Stimulated activated CD4-positive, alpha-beta T cell treated with anti-CD3 and anti-CD28 coated beads, TNF-alpha, amount 100 ng/mL, for 48 hours (primary cell): ENCODE measurements around the gene PRPF8.
A peak's percentile ranks its signal among the peaks of the same experiment; 100 is the strongest.

Experiments
- DNase-seq, 3 donors: peaks; one replicate each; pipeline ENCODE4 v3.0.0-alpha.2; 2020; ENCODE audit warnings: low read depth in 3 of 3

The PRPF8 gene

DNA sequence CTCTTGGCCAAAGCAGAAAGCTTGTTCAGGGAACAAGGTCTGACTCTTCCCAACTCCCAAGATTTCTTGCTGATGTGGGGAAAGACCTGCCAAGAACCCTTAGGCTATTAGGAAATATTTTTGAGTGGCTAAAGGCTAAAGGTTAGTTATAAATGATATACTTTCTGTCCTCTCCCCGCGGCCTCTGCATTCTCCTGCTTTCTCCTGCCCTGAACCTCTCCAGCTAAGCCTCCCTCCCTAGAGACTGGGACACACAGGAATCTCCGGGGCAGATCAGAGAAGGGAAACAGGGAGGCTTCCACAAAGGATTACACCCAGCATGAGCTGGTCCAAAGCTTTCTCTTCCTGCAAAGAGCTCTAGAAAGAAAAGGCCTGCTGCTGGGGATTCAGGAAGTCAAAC lies 58.3 kb downstream of the PRPF8 start:
- DNase-seq, result no peak

DNA sequence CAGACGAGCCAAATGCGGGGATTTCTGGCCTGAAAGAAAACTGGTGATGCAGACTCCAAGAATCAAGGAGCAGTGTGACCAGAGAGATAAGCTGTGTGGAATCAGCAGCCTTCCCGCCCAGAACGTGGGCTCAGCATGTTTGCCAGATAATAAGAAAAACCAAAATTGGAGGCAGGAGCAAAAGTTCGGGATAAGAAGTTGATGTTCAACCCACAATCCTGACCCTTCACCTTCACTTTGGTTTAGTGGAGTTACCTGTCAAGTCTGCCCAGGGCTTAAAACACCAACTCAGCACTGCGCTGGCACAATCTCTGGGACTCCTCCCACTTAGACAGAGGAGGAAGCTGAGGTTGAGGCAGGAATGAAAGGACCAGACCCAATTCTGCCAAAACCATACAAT lies 59.1 kb downstream of the PRPF8 start:
- DNase-seq, result no peak

DNA sequence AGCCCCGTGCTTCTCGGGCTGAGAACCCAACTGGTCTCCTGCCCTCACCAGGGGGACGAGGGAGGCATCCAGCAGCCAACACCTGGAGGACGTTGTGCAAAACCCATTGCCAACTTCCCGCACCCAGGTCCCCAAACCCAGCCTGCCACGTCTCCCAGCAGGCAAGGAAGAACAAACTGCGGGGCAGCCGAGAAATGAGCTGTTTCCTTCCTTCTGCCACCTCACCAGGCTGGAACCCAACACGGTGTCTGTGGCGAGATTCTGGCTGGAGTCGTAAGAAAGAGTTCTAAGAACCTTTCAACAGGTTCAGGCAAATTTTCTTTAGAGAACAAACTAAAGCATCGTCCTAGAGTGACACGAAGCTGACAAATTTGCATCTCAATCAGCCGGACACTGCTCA lies 59.6 kb downstream of the PRPF8 start:
- DNase-seq, result no peak

DNA sequence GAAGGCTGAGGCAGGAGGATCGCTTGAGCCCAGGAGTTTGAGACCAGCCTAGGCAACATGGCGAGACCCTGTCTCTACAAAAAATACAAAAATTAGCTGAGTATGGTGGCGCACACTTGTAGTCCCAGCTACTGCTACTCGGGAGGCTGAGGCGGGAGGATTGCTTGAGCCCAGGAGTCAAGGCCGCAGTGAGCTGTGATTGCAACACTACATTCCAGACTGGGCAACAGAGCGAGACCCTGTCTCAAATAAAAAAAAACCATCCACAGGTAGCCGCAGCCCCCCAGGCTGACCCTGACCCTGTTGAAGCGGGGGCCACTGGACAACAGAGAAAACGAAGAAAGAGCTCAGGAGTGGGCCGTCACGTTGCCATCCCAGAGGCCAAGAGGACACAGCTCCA lies 60.0 kb downstream of the PRPF8 start:
- DNase-seq, result no peak

DNA sequence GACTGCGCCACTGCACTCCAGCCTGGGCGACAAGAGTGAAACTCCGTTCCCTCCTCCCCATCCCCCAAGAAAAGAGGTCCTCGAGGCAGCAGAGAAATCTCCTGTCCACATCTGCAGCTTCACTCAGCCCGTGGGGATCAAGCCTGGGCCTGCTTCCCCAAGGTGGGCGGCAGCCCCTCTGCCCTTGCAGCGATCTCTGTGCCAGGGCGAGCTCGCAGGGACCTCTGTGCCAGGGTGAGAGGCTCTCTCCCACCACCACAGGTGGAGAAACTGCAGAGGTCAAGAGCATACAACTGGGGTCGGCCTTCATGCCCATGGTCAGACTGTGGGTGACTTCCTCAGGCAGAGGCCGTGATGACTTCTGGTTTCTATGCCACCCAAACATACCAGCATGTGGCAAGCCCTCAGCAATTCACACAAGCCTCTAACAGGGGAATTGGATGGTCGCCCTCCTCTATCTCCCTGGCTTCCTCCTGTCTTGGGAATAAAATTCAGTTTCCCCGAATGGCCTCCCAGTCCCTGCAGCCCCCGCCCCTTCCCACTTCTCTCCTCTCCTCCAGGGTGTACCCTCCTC lies 61.5 kb downstream of the PRPF8 start:
- DNase-seq, result no peak

DNA sequence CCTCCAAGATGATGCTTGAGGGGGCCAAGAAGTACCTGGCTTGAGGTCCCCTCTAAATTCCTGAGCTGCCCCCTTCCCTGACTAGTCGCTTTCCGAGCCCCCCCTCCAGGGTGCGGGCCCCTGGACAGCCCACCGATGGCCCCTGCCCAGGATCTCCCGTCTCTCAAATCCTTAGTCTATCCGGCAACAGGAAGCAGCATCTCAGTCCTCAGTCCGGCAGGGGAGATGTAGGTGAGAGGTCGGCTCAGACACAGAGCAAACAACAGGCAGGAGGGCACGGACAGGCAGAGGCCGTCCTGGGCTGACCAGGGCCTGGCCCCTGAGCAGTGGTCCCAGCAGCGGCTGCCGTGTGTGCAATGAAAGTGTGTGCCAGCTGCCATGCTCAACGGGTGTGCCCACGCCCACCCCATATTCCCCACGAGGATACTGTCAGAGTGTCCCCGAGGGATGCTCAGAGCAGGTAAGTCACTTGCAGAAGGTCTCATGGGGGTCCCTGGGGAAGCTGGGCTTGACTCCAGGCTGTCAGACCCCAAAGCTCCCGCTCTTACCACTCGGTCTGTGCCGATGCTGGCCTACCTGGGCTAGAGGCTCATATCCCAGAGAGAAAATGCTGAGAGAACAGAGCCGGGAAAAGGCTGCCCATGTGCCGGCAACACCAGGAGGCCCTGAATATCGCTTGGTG lies 63.3 kb downstream of the PRPF8 start:
- DNase-seq, result no peak

DNA sequence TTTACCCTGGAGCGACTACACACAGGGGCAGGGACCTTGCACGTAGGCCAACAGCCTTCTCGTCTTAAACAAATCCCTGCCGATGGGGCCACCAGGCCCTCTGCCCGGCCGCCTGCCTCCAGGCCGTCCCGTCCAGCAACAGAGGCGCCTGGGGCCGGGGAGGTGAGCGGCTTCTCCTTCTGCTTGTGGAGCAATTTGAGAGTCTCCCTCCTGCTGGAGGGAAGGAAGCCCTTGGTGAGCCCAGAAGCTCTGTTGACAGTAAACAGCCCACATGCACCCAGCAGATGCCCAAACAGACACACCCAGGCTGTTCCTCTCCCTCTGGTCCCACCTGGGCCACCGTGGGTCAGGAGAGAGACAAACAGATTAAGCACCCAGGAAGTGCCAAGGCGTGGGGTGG lies 64.2 kb downstream of the PRPF8 start:
- DNase-seq, result no peak

DNA sequence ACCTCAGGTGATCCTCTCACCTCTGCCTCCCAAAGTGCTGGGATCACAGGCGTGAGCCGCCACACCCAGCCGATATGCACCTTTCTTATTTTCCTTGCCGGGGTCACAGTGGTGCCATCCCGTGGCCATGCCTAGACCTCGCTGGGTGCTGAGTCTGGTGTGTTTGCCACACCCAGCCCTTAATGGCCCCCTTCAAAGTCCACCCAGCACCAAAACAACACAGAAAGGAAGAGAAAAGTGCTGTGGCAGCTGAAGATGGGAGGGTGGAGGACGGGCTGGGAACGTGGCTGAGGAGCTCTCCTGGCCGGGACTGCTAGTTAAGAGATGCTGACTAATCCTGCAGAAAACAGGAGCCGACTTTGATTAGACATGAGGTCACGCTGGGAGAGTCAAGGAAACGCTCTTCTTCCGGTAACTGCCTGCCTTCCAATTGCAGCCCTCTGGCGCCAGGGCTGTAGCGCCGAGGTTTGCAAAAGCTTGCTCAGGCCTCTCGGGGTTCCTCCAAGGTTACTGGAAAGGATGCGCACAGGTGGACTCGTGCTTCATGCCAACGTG lies 67.0 kb downstream of the PRPF8 start:
- DNase-seq, result no peak

DNA sequence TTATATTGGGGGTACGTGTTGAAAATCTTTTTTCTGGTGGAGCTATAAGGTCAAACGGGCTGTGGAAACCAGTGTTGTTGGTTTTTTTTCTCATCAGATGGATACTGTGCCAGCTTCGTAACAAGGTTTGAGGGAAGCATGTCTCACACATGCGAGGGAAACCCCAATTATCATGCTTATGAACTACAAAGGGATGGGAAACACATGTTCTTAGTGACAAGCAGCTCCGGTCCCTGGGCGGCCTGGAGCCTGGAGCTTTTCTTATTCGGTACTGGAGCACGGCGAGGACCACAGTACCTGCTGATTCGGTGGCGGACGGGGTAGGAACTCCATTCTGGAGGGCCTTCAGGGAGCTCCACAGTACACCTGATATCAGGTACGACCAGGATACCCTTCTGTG lies 68.6 kb downstream of the PRPF8 start:
- DNase-seq, result no peak

DNA sequence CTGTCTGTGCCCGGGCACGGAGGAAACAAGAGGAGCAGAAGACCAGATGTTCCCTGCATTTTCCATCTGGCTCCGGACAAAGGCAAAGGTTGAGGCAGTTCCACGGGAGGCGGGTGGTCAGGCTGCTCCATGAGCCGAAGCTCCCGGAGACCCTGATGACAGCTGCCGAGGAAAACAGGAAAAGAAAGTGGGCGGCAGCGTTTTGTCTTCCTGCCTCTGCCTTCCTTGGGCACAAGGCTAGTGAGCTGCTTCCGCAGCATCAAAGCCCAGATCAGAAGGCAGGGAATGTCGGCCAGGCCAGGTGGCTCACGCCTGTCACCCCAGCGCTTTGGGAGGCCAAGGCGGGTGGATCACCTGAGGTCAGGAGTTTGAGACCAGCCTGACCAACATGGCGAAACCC lies 72.3 kb downstream of the PRPF8 start:
- DNase-seq, result no peak

DNA sequence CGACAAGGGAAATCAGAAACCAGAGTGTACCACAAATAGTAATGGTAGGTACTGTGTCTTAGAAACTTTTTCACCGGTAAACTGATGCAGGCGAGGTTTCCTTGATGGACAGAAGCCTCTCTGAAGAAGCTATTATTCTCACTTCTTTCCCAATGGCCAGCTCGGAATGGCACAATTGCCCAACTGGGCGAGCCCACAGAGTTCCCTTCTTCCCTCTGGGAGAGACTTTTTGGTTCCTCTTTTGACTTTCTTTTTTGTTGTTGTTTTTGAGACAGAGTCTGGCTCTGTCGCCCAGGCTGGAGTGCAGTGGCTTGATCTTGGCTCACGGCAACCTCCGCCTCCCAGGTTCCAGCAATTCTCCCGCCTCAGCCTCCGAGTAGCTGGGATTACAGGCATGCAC lies 73.0 kb downstream of the PRPF8 start:
- no peak for DNase-seq

DNA sequence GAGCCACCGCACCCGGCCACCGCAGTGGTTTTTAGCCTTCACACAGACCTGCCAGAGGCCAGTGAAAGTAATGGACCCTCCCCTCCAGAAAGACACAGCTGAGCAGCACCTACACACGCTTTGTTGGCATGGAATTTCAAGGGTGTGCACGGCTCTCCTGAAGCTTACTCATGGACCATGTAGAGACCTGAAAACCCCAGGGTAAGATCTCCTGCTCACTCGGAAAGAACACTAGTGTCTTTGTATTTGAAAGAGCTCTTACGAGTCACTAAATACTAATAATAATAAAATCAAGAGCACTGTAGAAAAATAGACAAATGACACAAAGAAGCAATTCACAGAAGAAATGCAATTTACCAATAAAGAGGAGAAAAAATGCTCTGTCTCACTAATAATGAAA lies 76.0 kb downstream of the PRPF8 start:
- DNase-seq, result no peak

DNA sequence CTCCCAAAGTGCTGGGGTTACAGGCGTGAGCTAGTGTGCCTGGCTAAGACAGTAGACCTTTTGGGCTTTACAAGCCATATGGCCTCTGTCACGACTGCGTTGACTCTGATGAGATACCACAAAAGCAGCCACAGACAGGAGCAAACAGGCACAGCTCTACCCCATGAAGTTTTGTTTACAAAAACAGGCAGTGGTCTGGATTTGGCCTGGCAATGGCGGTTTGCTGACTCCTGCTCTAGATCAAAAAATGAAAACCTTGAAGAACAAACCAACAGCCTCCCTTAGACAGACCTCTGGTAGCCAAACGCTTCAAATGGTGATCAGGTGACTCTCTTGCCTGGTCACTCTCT lies 76.7 kb downstream of the PRPF8 start:
- DNase-seq, result peak in 1 of 3 donors; percentile 13

DNA sequence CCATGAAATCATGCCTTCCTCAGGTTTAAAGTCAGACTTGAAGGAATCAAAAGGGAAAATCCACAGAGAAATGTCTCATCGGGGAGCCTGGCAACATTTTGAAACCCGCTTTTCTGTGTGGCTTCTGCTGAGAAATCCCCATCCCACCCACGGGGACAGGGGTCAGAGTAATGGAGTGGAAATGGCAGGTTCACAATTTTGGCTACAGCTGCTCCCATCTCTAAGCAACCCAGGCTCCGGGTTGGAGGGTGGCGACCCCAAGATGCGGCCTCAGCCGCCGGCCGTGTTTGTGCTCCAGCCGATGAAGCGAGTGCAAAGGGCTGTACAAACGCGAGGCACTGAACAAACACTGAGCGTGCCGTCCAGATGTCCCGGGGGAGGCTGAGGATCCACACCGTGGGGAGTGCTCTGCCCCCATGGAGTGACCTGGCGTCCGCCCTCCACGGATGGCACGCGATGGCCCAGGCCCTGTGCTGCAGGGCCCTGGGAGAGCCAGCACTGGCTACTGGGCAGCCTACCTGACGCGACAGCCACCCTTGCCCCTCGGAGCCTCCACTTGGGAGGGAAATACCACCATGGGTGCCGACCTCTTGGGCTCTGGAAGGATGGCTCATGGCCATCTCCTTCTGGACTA lies 78.2 kb downstream of the PRPF8 start:
- DNase-seq, result peak in 1 of 3 donors; percentile 21

DNA sequence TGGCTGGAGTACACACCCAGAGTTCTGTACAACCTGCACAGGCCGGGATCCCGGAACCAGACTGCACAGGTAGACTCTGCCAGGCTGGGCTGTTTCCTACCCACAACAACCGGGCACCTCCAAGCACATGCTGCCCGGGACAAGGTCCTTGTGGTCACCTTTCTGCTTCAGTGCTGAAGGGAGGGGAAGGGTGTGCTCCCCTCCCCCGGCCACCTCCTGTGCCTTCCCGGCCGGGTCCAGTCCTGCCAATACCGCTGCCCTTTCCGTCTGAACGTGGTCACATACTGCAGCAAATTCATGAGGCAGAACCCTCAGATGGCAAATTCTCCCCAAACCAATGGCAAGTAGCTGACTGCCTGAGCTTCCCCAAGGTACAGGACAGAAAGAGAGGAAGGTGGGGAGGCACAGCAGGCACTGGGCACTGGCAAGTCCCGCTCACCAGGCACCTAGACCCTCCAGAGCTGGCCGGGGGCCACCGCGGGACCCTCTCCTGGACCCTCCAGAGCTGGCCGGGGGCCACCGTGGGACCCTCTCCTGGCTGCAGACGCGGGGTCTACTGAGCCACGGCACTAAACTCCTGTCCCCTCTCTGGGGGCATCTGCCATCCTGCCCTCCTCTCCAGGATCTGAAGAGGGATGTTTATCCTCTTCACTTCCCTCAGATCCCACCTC lies 78.9 kb downstream of the PRPF8 start:
- DNase-seq, result no peak

DNA sequence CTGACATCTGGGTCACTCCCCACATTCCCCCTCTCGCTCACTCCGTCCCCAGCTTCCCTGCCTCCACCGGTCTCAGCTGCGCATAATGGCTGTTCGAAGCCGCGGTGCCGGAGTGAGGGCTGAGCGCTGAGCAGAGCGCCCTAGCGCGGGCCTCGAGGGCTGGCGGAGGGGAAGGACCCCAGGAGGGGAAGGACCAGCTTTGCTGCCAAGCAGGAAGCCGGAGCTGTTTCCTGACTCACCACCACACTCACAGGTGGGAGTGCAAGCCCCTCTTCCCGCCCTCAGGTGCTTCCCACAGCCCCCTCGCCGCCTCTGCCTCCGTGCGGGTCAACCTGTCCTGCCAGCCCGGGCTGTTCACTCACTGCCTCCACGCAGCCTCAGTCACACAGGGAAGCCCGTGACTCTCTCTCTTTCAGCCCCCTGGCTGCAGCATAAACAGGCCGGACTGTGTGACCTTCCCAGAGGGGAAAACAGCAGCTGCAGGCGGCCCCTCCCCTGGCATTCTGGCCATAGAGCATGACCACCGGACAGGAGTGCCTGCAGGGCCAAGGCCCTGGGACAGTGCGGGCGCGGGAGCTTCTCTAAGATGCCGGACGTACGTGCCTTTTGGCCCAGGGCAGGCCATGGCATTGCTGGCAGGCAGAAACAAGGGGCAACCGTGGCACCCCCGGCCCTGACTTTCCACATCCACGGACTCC lies 79.7 kb downstream of the PRPF8 start:
- DNase-seq, result no peak

DNA sequence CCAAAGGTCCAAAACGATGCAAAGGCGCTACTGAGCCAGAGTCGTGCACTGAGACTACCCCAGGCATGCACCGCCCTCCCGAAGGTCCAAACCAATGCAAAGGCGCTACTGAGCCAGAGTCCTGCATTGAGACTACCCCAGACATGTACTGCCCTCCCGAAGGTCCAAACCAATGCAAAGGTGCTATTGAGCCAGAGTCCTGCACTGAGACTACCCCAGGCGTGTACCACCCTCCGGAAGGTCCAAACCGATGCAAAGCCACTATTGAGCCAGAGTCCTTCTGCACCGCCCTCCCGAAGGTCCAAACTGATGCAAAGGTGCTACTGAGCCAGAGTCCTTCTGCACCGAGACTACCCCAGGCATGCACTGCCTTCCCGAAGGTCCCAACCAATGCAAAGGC lies 83.1 kb downstream of the PRPF8 start:
- no peak for DNase-seq
